Tibial artery (tissue), 4 donors: Measurements from ENCODE around the gene ADCY7.

Experiments
- DNase-seq, 2 donors: peaks; one replicate each; pipeline ENCODE4 v3.0.0-alpha.2; 2019
- H3K27ac ChIP-seq, 2 donors: fragments of 200-600 bp; sonication (generic) in 1 of 2; 1 replicate in 1 of 2; 2 replicates in 1 of 2; pipeline ENCODE4 v1.5.1; 2018 to 2019; ENCODE audit warnings: mild to moderate bottlenecking in 1 of 2
- H3K27me3 ChIP-seq, 2 donors: fragments of 200-600 bp; sonication (generic) in 1 of 2; one replicate each; pipeline versions ENCODE4 v1.5.1 to v1.6.0; 2016 to 2019
- H3K36me3 ChIP-seq, 3 donors: fragments of 200-600 bp; sonication (generic) in 2 of 3; one replicate each; pipeline ENCODE4 v1.5.1; 2016 to 2019; ENCODE audit warnings: mild to moderate bottlenecking in 2 of 3
- H3K4me1 ChIP-seq, 4 donors: fragments of 200-600 bp; sonication (generic) in 2 of 4; 1 replicate in 3 of 4; 2 replicates in 1 of 4; pipeline ENCODE4 v1.5.1; 2016 to 2019
- H3K4me3 ChIP-seq, 2 donors: fragments of 200-600 bp; sonication (generic) in 1 of 2; 1 replicate in 1 of 2; 2 replicates in 1 of 2; pipeline ENCODE4 v1.5.1; 2018 to 2019; ENCODE audit warnings: mild to moderate bottlenecking in 2 of 2
- H3K9me3 ChIP-seq, 3 donors: fragments of 200-600 bp; sonication (generic) in 1 of 3; one replicate each; pipeline ENCODE4 v1.5.1; 2016 to 2019
- CTCF ChIP-seq, 2 experiments: fragments of 200-600 bp in 1 of 2; fragments of 450-650 bp in 1 of 2; IDR thresholded peaks; one replicate each; pipeline ENCODE4 v1.5.1; 2017 to 2019; ENCODE audit warnings: antibody characterized with exemption in 2 of 2, mild to moderate bottlenecking in 1 of 2, moderate library complexity in 1 of 2
- intact Hi-C: fragments of 100-400 bp; cut with DNase I; formaldehyde crosslinking; loops from one replicate; pipeline ENCODE4 v1.15.0; 2023; ENCODE audit warnings: low total_unique reads

The ADCY7 gene

DNA sequence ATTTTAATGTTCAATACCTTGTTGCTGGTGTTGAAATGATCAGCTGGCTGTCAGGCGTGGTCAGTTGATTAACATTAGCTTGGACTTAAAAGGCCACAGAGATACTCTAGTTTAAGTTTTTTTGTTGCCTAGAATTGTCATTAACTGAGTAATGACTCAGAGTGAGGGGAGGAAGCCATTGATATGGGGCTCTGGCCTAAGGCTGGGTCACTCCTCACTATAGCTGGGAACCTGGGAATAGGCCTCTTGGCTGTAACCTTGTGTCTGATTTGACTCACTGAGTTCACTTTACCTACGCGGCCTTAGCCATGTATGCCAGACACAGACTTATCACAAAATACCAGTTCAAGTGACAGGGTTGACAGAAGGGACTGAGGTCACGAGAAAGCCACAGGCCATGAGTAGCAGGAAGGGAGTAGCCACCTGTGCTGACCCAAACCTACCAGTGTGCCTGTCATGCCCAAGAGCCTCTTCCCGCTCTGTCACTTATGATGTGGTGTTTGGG lies 37.9 kb upstream of the ADCY7 start:
- no peaks in the 10 kb centered on the region for H3K27me3 ChIP-seq
- intact Hi-C loops: no loop called here
- no peaks in the 10 kb centered on the region for H3K4me1 ChIP-seq
- TF ChIP-seq CTCF (IDR thresholded peaks at IDR 0.05): no peak
- no peak for DNase-seq
- H3K4me3 ChIP-seq: no peak overlapping the region
- H3K36me3 ChIP-seq: peaks cover 52 to 60% (median 58%) of the 10 kb centered on the region in 3 donors
- H3K27ac ChIP-seq: no peak overlapping the region
- H3K9me3 ChIP-seq: no peaks in the 10 kb centered on the region

DNA sequence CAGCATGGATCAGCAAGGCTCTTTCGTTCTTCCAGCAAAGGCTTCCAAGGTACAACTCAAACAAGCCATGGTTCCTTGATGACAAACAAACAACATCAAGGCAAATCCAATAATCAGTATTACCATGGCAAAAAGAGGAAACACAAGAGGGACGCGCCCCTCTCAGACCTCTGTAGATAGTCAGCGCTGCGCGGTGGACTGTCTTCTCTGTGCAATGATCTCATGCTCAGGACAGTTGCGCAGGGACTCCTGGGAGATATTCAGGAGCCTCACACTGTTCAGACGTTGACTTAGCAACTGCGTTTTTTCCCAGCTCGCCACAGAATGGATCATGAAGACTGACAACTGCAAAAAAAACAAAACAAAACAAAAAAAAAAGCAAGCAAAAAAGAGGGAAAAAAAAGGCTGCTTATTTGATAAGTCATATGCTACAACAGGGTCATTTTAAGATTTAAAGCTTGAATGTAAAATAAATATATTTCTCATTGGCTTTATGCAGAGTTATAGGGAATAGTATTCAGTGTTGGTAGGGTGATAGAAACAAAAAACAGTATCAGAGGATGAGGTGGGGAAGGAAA lies 37.1 kb upstream of the ADCY7 start:
- H3K4me1 ChIP-seq: no peaks in the 10 kb centered on the region
- no peak overlapping the region for H3K4me3 ChIP-seq
- no peak for TF ChIP-seq CTCF (IDR thresholded peaks at IDR 0.05)
- peaks cover 51 to 52% (median 52%) of the 10 kb centered on the region in 3 donors for H3K36me3 ChIP-seq
- no peaks in the 10 kb centered on the region for H3K27me3 ChIP-seq
- no peaks in the 10 kb centered on the region for H3K9me3 ChIP-seq
- no peak for DNase-seq
- intact Hi-C loops: no loop called here
- no peak overlapping the region for H3K27ac ChIP-seq

DNA sequence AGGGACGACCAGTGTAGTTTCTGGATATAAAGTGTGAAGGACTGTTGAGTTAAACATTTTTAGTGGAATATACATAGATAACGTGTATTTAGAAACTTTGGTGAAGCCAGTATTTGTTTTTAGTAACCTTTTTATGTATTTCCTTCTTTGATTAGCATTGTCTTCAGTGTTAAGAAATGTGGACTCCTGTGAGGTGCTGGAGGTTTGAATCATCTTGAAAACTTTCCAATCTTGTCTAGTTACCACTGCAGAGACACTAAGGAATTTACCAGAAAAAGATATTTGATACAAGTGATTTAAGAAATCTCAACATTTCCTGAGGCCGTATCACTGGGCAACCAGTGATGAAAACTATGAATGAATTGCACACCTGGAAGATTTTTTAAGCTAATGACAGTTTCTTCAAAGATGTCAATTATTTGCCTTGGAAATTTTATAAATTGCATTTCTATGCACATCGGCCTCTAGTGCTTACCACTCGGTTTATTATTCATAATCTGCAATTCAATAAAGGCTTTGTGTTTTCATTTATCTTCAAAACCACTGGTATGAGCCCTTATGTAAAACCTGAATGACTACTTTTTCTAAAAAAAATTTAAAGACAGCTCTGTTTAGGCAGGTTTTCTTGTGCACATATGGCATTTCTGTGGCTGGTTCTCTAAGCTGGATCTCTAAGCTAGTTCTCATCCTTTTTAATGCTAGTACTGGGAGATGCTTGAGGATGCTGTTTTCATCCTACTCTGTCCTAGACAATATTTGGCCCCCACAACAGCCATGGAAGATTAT lies 31.4 kb upstream of the ADCY7 start:
- Histone ChIP-seq H3K4me3 (no peak overlapping the region), H3K27me3 (no peaks in the 10 kb centered on the region), H3K27ac (no peak overlapping the region), H3K36me3 (peaks cover 0 to 8% (median 0%) of the 10 kb centered on the region in 3 donors), H3K9me3 (no peaks in the 10 kb centered on the region), H3K4me1 (no peaks in the 10 kb centered on the region)
- no peak for DNase-seq
- no peak for TF ChIP-seq CTCF (IDR thresholded peaks at IDR 0.05)
- intact Hi-C loops: no loop called here

DNA sequence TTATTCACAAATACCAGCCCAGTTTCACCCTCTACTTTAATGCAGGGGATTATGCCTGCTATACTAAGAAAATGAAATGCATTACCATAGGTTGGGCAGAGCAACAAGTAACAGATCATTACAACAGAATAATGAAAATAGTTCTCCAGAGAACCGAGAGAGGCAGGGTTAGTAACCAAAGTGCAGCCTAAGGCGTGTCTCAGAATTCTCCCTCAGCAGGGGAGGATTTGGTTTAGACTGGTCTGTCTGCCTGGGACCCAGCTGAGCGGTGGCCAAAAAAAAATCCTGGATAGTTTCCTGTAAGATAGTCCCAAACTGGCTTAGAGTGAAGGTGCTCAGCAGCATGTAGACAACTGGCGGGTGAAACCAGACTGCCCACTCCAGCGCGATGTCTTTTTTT lies 30.8 kb upstream of the ADCY7 start:
- DNase-seq: no peak
- no peak overlapping the region for H3K4me3 ChIP-seq
- intact Hi-C loops: no loop called here
- H3K36me3 ChIP-seq: peaks cover 0 to 3% (median 0%) of the 10 kb centered on the region in 3 donors
- no peaks in the 10 kb centered on the region for H3K4me1 ChIP-seq
- no peaks in the 10 kb centered on the region for H3K9me3 ChIP-seq
- TF ChIP-seq CTCF (IDR thresholded peaks at IDR 0.05): no peak
- no peak overlapping the region for H3K27ac ChIP-seq
- H3K27me3 ChIP-seq: no peaks in the 10 kb centered on the region

- H3K27me3 ChIP-seq: no peaks in the 10 kb centered on the region
- intact Hi-C loops: no loop called here
- H3K9me3 ChIP-seq: no peaks in the 10 kb centered on the region
- DNase-seq: no peak
- H3K36me3 ChIP-seq: no peaks in the 10 kb centered on the region
- H3K27ac ChIP-seq: no peak overlapping the region
- no peak for TF ChIP-seq CTCF (IDR thresholded peaks at IDR 0.05)
- no peak overlapping the region for H3K4me3 ChIP-seq
- H3K4me1 ChIP-seq: no peaks in the 10 kb centered on the region
These were observed 28.0 kb upstream of the ADCY7 start for GRCh38 chr16:50238314-50238713.
